ENCODE measurements around the gene FTL. TPM values are rescaled to one million over a fixed set of nuclear protein-coding genes. Genes with fewer than 3 reads are reported as not detected.
A peak's percentile ranks its signal among the peaks of the same experiment; 100 is the strongest.

The FTL gene
- total and polyA plus RNA-seq, 12 donors: 450 to 3,518 (median 747) TPM

- intact Hi-C loops (cut with DNase I): loop anchor here in 5 of 10 donors (10.0 kb wide), 3 partner anchors 87 to 327 kb away; partner anchors contain the start of genes CA11 (in 2 of the 5), DBP (in 2 of the 5) and PPP1R15A (in 2 of the 5)
- WGBS, 2 donors: 66 to 67% methylated on average over 22 of the region's 22 CpGs
- H3K4me1 ChIP-seq: peaks cover 15 to 50% (median 31%) of the 10 kb centered on the region in 9 donors
- H3K27ac ChIP-seq: peak overlapping the region in 9 of 10 donors; percentile 15 to 96 (median 87)
- TF ChIP-seq CTCF (IDR thresholded peaks at IDR 0.05): no peak
- ATAC-seq (peak in 2 of 8 donors; percentile 3 to 31), DNase-seq (peak; percentile 54 to 59)
- peaks cover 0 to 33% (median 10%) of the 10 kb centered on the region in 9 donors for H3K36me3 ChIP-seq
- peak overlapping the region in 1 of 10 donors; percentile 26 for H3K4me3 ChIP-seq
- no peaks in the 10 kb centered on the region for H3K9me3 ChIP-seq
- H3K27me3 ChIP-seq: no peaks in the 10 kb centered on the region
Observed at GRCh38 chr19:48962029-48962848, 2.9 kb upstream of the FTL start.

GRCh38 chr19:48962849-48963165 lies 2.3 kb upstream of the FTL start:
- no peak for ATAC-seq

GRCh38 chr19:48963371-48964204 lies 1.5 kb upstream of the FTL start:
- DNase-seq (peak; percentile 78 to 82), ATAC-seq (peak; percentile 5 to 38 (median 26))
- no peaks in the 10 kb centered on the region for H3K27me3 ChIP-seq
- peak overlapping the region in 9 of 10 donors; percentile 7 to 100 (median 88) for H3K4me3 ChIP-seq
- WGBS, 2 donors: 17 to 19% methylated on average over 28 of the region's 28 CpGs
- intact Hi-C loops (cut with DNase I): loop anchor here in 6 of 10 donors (2.0 to 10.0 kb wide), 5 partner anchors 89 to 329 kb away; partner anchors contain the start of genes PPP1R15A (in 3 of the 6), CA11 (in 2 of the 6) and DBP (in 2 of the 6)
- TF ChIP-seq CTCF (IDR thresholded peaks at IDR 0.05): no peak
- H3K9me3 ChIP-seq: no peaks in the 10 kb centered on the region
- H3K4me1 ChIP-seq: peaks cover 15 to 64% (median 45%) of the 10 kb centered on the region in 9 donors
- peak overlapping the region; percentile 72 to 96 (median 89) for H3K27ac ChIP-seq
- H3K36me3 ChIP-seq: peaks cover 0 to 33% (median 12%) of the 10 kb centered on the region in 9 donors

More at GRCh38 chr19:48962849-48963165, 2.3 kb upstream of the FTL start:
- Histone ChIP-seq H3K4me3 (peak overlapping the region in 1 of 10 donors; percentile 26), H3K27me3 (no peaks in the 10 kb centered on the region), H3K36me3 (peaks cover 0 to 33% (median 10%) of the 10 kb centered on the region in 9 donors), H3K27ac (peak overlapping the region in 8 of 10 donors; percentile 15 to 96 (median 90)), H3K4me1 (peaks cover 15 to 56% (median 37%) of the 10 kb centered on the region in 9 donors), H3K9me3 (no peaks in the 10 kb centered on the region)
- intact Hi-C loops (cut with DNase I): loop anchor here in 5 of 10 donors (10.0 kb wide), 3 partner anchors 88 to 328 kb away; partner anchors contain the start of genes CA11 (in 2 of the 5), DBP (in 2 of the 5) and PPP1R15A (in 2 of the 5)
- TF ChIP-seq CTCF (IDR thresholded peaks at IDR 0.05): no peak
- WGBS, 2 donors: 65 to 66% methylated on average over 7 of the region's 7 CpGs
- no peak for DNase-seq
